PC-3 (cell line): Measurements from ENCODE around the gene EEIG1. TPM values are rescaled to one million over a fixed set of nuclear protein-coding genes. Genes with fewer than 3 reads are reported as not detected.

Experiments
- ATAC-seq: fragments of 200-7000 bp; cut with Tn5 transposase; 2 replicates; pipeline ENCODE4 v1.9.1; 2020; ENCODE audit warnings: mild to moderate bottlenecking, moderate library complexity
- BruUV-seq: library from RNA; stranded (reverse); fragments of 400-500 nt; replicated peaks from 2 replicates; lab custom pipeline; 2021; lab: Mats Ljungman, UMichigan
- CTCF ChIA-PET: fragments of 300-600 bp; sonication (Branson Sonifier 250); formaldehyde crosslinking; loops from one replicate; lab custom pipeline; 2022; ENCODE audit warnings: antibody characterized with exemption; lab: Charles Lee
- POLR2A ChIA-PET: fragments of 300-600 bp; sonication (Branson Sonifier 250); formaldehyde crosslinking; loops from one replicate; lab custom pipeline; 2022; ENCODE audit warnings: antibody characterized with exemption; ENCODE audit not compliant: unreplicated experiment; lab: Charles Lee
- DNase-seq: peaks from one replicate; pipeline ENCODE4 v3.0.0-alpha.2; 2015
- H2AFZ ChIP-seq: fragments of 300-600 bp; sonication (generic); 2 replicates; pipeline ENCODE4 v1.6.0; 2016; ENCODE audit warnings: antibody characterized with exemption, low read length
- H3F3A ChIP-seq: fragments of 300-600 bp; sonication (generic); one replicate; pipeline ENCODE4 v1.6.0; 2017; ENCODE audit warnings: antibody characterized with exemption, low read length, control low read depth, mild to moderate bottlenecking; ENCODE audit not compliant: unreplicated experiment
- H3K27ac ChIP-seq: fragments of 300-600 bp; sonication (generic); 2 replicates; pipeline ENCODE4 v1.5.1; 2016; ENCODE audit warnings: mild to moderate bottlenecking, low read length
- H3K27me3 ChIP-seq: fragments of 300-600 bp; sonication (generic); 2 replicates; pipeline ENCODE4 v1.6.1; 2016; ENCODE audit warnings: low read length, mixed read lengths
- H3K36me3 ChIP-seq: fragments of 300-600 bp; sonication (generic); 2 replicates; pipeline ENCODE4 v1.6.1; 2016; ENCODE audit warnings: low read depth, mixed run types, low read length, mixed read lengths
- H3K4me1 ChIP-seq: fragments of 300-600 bp; sonication (generic); 2 replicates; pipeline ENCODE4 v1.5.1; 2016; ENCODE audit warnings: low read length; ENCODE audit not compliant: insufficient read depth
- H3K4me2 ChIP-seq: fragments of 300-600 bp; sonication (generic); 2 replicates; pipeline ENCODE4 v1.6.0; 2016; ENCODE audit warnings: low read length
- H3K4me3 ChIP-seq: fragments of 300-600 bp; sonication (generic); 2 replicates; pipeline ENCODE4 v1.5.1; 2016; ENCODE audit warnings: mild to moderate bottlenecking, low read length, mixed read lengths
- H3K79me2 ChIP-seq: fragments of 300-600 bp; sonication (generic); 2 replicates; pipeline ENCODE4 v1.6.1; 2017; ENCODE audit warnings: low read length, mixed read lengths
- H3K9ac ChIP-seq: fragments of 300-600 bp; sonication (generic); 2 replicates; pipeline ENCODE4 v1.6.0; 2016; ENCODE audit warnings: mild to moderate bottlenecking, low read length
- H3K9me2 ChIP-seq: fragments of 300-600 bp; sonication (generic); replicated peaks from 2 replicates; pipeline ENCODE4 v1.6.1; 2016; ENCODE audit warnings: mixed run types, low read length, mixed read lengths
- H3K9me3 ChIP-seq: fragments of 300-600 bp; sonication (generic); 2 replicates; pipeline ENCODE4 v1.6.1; 2016; ENCODE audit warnings: low read length, mixed read lengths
- H4K20me1 ChIP-seq: fragments of 300-600 bp; sonication (generic); 2 replicates; pipeline ENCODE4 v1.6.1; 2016; ENCODE audit warnings: low read length, mixed read lengths
- EZH2 ChIP-seq: fragments of 300-600 bp; sonication (generic); IDR thresholded peaks from one replicate; pipeline ENCODE4 v1.6.1; 2017; ENCODE audit warnings: antibody characterized with exemption, mild to moderate bottlenecking, low read length; ENCODE audit not compliant: unreplicated experiment
- EZH2phosphoT487 ChIP-seq: fragments of 300-600 bp; sonication (generic); IDR thresholded peaks from 2 replicates; pipeline ENCODE4 v1.6.1; 2018; ENCODE audit warnings: mild to moderate bottlenecking, antibody characterized with exemption, low read length, borderline replicate concordance
- intact Hi-C: fragments of 100-400 bp; cut with micrococcal nuclease; formaldehyde crosslinking; loops from 2 replicates; pipeline ENCODE4 v1.9.0; 2023
- total RNA-seq: library from RNA; depleted of rRNA; stranded (reverse); fragments of >200 nt; gene quantifications from 2 replicates; pipeline ENCODE4 v1.2.3, GENCODE V29; 2014
- TF ChIP-seq, protein P1 (sequence below): fragments of 300-600 bp; sonication (generic); conservative IDR thresholded peaks from 2 replicates; pipeline ENCODE4 v1.5.1; 2017; ENCODE audit warnings: antibody characterized with exemption, low read depth, mild to moderate bottlenecking, low read length

Gene EEIG1
- total RNA-seq, 1 experiment from 2014 or later = 10.8 TPM

DNA sequence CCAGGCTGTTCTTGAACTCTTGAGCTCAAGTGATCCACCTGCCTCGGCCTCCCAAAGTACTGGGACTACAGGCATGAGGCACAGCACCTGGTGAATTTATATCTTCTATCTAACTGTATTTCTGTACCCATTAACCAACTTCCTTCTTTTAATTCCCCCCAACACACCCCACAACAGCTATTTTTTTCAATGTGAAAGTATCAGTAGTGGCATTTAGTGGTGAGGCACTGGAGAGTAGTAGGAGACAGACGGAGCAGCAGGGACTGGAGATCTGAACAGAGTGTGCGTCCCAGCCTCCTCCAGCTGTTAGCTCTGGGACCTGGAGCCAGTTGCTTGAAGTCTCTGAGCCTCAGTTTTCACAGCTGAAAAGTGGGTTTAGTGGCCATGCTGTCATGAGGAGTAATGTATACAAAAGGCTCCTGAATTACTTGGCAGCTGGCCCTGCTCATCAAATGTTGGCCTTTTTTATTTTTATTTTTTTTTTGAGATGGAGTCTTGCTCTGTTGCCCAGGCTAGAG, 11.0 kb upstream of the EEIG1 start:
- intact Hi-C loops = no loop called here
- peaks cover 16% of the 10 kb centered on the region for H3K4me1 ChIP-seq
- H4K20me1 ChIP-seq = no peaks in the 10 kb centered on the region
- no peaks in the 10 kb centered on the region for H3K9me3 ChIP-seq
- ChIA-PET CTCF (no interaction called here), POLR2A (no interaction called here)
- no peak overlapping the region for H3K4me2 ChIP-seq
- DNase-seq = no peak
- no peaks in the 10 kb centered on the region for H3K9me2 ChIP-seq
- TF ChIP-seq EZH2 (no peak), EZH2phosphoT487 (no peak)
- TF ChIP-seq, protein P1, sequence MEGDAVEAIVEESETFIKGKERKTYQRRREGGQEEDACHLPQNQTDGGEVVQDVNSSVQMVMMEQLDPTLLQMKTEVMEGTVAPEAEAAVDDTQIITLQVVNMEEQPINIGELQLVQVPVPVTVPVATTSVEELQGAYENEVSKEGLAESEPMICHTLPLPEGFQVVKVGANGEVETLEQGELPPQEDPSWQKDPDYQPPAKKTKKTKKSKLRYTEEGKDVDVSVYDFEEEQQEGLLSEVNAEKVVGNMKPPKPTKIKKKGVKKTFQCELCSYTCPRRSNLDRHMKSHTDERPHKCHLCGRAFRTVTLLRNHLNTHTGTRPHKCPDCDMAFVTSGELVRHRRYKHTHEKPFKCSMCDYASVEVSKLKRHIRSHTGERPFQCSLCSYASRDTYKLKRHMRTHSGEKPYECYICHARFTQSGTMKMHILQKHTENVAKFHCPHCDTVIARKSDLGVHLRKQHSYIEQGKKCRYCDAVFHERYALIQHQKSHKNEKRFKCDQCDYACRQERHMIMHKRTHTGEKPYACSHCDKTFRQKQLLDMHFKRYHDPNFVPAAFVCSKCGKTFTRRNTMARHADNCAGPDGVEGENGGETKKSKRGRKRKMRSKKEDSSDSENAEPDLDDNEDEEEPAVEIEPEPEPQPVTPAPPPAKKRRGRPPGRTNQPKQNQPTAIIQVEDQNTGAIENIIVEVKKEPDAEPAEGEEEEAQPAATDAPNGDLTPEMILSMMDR = no peak
- ATAC-seq = no peak
- no peak overlapping the region for H3K27ac ChIP-seq
- H3K79me2 ChIP-seq = no peaks in the 10 kb centered on the region
- no peaks in the 10 kb centered on the region for H3F3A ChIP-seq
- BruUV-seq = no TSS peak
- H3K27me3 ChIP-seq = no peaks in the 10 kb centered on the region
- H2AFZ ChIP-seq = no peak overlapping the region
- no peaks in the 10 kb centered on the region for H3K36me3 ChIP-seq
- H3K4me3 ChIP-seq = no peak overlapping the region
- no peak overlapping the region for H3K9ac ChIP-seq

DNA sequence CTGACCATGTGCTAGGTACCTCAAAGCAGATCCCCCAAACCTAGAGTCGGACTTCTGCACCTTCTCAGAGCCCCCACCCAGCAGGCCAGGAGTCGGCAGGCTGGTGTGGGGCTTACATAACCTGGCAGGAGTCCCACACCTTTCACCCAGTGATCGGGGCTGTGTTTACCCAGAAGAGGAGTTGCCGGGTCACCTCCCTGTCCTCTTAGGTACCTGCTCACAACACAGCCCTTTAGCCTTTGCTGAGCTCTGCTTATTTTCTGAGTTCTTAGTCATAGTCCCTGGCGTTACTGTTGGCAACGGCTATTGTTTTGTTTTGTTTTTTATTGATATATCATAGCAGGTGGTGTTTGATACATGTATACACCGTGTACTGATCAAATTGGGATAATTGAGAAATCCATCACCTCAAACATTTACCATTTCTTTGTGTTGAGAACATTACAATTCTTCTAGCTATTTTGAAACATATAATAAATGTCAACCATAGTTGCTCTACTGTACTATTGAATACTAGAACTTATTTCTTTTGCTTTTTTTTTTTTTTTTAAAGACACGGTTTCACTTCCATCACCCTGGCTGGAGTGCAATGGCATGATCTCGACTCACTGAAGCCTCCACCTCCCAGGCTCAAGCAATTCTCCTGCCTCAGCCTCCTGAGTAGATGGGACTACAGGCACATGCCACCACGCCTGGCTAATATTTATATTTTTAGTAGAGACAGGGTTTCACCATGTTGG, 10.4 kb upstream of the EEIG1 start:
- Histone ChIP-seq H3K4me3 (no peak overlapping the region), H3K9me3 (no peaks in the 10 kb centered on the region), H3F3A (no peaks in the 10 kb centered on the region), H3K27me3 (no peaks in the 10 kb centered on the region), H3K27ac (no peak overlapping the region), H4K20me1 (no peaks in the 10 kb centered on the region), H2AFZ (no peak overlapping the region), H3K9me2 (no peaks in the 10 kb centered on the region), H3K36me3 (no peaks in the 10 kb centered on the region), H3K79me2 (no peaks in the 10 kb centered on the region), H3K9ac (no peak overlapping the region), H3K4me2 (no peak overlapping the region), H3K4me1 (peaks cover 19% of the 10 kb centered on the region)
- ATAC-seq = peak; percentile 12; the same call in 1 of the 2 replicates
- CTCF ChIA-PET = interaction anchor here (0.6 kb wide), 1 partner anchor 190 kb away, joined by 3 read pairs; no protein-coding TSS in a partner anchor
- DNase-seq = peak; percentile 43
- TF ChIP-seq EZH2phosphoT487 (no peak), EZH2 (no peak)
- TF ChIP-seq, protein P1 = no peak
- POLR2A ChIA-PET = interaction anchor here (0.6 kb wide), 1 partner anchor 109 kb away, joined by 7 read pairs; no protein-coding TSS in a partner anchor
- intact Hi-C loops = no loop called here
- BruUV-seq = no TSS peak

DNA sequence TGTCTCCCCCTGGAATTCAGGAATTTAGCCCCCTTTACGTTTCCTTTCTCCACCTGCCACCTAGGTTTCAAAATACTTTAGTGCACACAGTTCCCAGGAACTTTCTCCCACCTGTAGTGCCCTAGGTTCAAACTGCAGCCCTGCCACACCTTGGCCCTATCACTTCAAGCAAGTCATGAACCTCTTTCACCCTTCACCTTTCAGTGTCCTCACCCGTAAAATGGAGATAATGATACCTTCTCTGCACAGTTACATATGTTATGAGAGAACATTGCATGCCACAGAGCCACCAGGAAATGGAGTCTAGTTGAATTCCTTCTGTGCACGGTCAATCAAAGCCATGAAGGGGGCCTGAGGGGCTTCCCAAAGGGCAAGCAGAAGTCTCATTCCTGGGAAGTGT, 9.8 kb upstream of the EEIG1 start:
- DNase-seq (no peak), ATAC-seq (no peak)
- intact Hi-C loops = no loop called here
- H3K27me3 ChIP-seq = no peaks in the 10 kb centered on the region
- H3K79me2 ChIP-seq = no peaks in the 10 kb centered on the region
- H3K4me2 ChIP-seq = no peak overlapping the region
- H4K20me1 ChIP-seq = no peaks in the 10 kb centered on the region
- no TSS peak for BruUV-seq
- no peak overlapping the region for H2AFZ ChIP-seq
- H3K27ac ChIP-seq = no peak overlapping the region
- peaks cover 19% of the 10 kb centered on the region for H3K4me1 ChIP-seq
- TF ChIP-seq, protein P1 = no peak
- TF ChIP-seq EZH2 = no peak
- no peak for TF ChIP-seq EZH2phosphoT487
- no peak overlapping the region for H3K4me3 ChIP-seq
- no peaks in the 10 kb centered on the region for H3K36me3 ChIP-seq
- H3K9me2 ChIP-seq = no peaks in the 10 kb centered on the region
- H3F3A ChIP-seq = no peaks in the 10 kb centered on the region
- CTCF ChIA-PET = interaction anchor here (0.6 kb wide), 1 partner anchor 189 kb away, joined by 3 read pairs; no protein-coding TSS in a partner anchor
- POLR2A ChIA-PET = no interaction called here
- H3K9ac ChIP-seq = no peak overlapping the region
- no peaks in the 10 kb centered on the region for H3K9me3 ChIP-seq
